BE2C (cell line): Measurements from ENCODE around the gene TMEM233.

Source experiments
- DNase-seq: peaks from one replicate; pipeline ENCODE4 v3.0.0-alpha.2; 2020
- H3K27me3 ChIP-seq: fragments of 250-450 bp; sonication (Bioruptor Pico); 2 replicates; pipeline ENCODE4 v1.5.1; 2020; ENCODE audit warnings: mild to moderate bottlenecking
- H3K36me3 ChIP-seq: fragments of 250-450 bp; sonication (Bioruptor Pico); 2 replicates; pipeline ENCODE4 v1.5.1; 2020; ENCODE audit warnings: mild to moderate bottlenecking
- H3K4me1 ChIP-seq: fragments of 250-450 bp; sonication (Bioruptor Pico); 2 replicates; pipeline ENCODE4 v1.5.1; 2020
- H3K4me3 ChIP-seq: 2 replicates; pipeline ENCODE4 v1.5.1; 2011; ENCODE audit warnings: low read depth, low read length
- H3K9me3 ChIP-seq: fragments of 250-450 bp; sonication (Bioruptor Pico); 2 replicates; pipeline ENCODE4 v1.5.1; 2020
- CTCF ChIP-seq: IDR thresholded peaks from 2 replicates; pipeline ENCODE4 v1.5.1; 2012; ENCODE audit warnings: mild to moderate bottlenecking, low read depth, low read length

TMEM233 gene

GRCh38 chr12:119565404-119565803, 28.2 kb upstream of the TMEM233 start:
- Histone ChIP-seq H3K27me3 (peaks cover 6% of the 10 kb centered on the region; the same call in 1 of the 2 replicates), H3K36me3 (no peaks in the 10 kb centered on the region), H3K4me1 (no peaks in the 10 kb centered on the region), H3K9me3 (no peaks in the 10 kb centered on the region), H3K4me3 (no peak overlapping the region)
- no peak for TF ChIP-seq CTCF
- no peak for DNase-seq

- no peak overlapping the region for H3K4me3 ChIP-seq
- TF ChIP-seq CTCF = no peak
- no peak for DNase-seq
- no peaks in the 10 kb centered on the region for H3K4me1 ChIP-seq
- no peaks in the 10 kb centered on the region for H3K36me3 ChIP-seq
- H3K27me3 ChIP-seq = peaks cover 6% of the 10 kb centered on the region; the same call in 1 of the 2 replicates
- no peaks in the 10 kb centered on the region for H3K9me3 ChIP-seq
Observed at GRCh38 chr12:119570771-119571170, 22.8 kb upstream of the TMEM233 start.

GRCh38 chr12:119573086-119573485, 20.5 kb upstream of the TMEM233 start:
- Histone ChIP-seq H3K4me1 (no peaks in the 10 kb centered on the region), H3K36me3 (no peaks in the 10 kb centered on the region), H3K27me3 (peaks cover 6% of the 10 kb centered on the region; the same call in 1 of the 2 replicates), H3K9me3 (no peaks in the 10 kb centered on the region), H3K4me3 (no peak overlapping the region)
- no peak for DNase-seq
- TF ChIP-seq CTCF = no peak

GRCh38 chr12:119574255-119574654, 19.3 kb upstream of the TMEM233 start:
- no peak for TF ChIP-seq CTCF
- no peaks in the 10 kb centered on the region; the same call in 1 of the 2 replicates for H3K27me3 ChIP-seq
- no peak overlapping the region for H3K4me3 ChIP-seq
- H3K4me1 ChIP-seq = no peaks in the 10 kb centered on the region
- H3K9me3 ChIP-seq = no peaks in the 10 kb centered on the region
- H3K36me3 ChIP-seq = no peaks in the 10 kb centered on the region
- no peak for DNase-seq

- Histone ChIP-seq H3K9me3 (no peaks in the 10 kb centered on the region), H3K4me3 (no peak overlapping the region), H3K27me3 (no peaks in the 10 kb centered on the region), H3K4me1 (no peaks in the 10 kb centered on the region), H3K36me3 (no peaks in the 10 kb centered on the region)
- no peak for DNase-seq
- TF ChIP-seq CTCF = no peak
Observed at GRCh38 chr12:119576118-119576810, 17.3 kb upstream of the TMEM233 start.

DNA sequence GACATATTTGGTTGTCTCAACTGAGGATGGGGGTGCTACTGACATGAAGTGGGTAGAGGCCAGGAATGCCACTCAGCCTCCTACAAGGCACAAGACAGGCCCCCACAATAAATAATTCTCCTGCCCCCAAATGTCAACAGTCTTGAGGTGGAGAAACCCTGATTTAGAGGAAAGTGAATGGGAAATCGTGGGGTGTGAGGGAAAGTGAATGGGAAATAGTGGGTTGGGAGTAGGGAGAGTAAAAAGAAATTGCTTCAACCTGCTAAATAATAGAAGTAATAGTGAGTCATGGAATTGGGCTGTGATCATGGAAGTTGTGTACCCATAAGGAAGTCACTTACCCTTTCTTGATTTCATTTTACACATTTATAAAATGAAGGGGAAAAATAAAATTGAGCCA, 16.7 kb upstream of the TMEM233 start:
- Histone ChIP-seq H3K4me1 (no peaks in the 10 kb centered on the region), H3K27me3 (peaks cover 3% of the 10 kb centered on the region; the same call in 1 of the 2 replicates), H3K4me3 (no peak overlapping the region), H3K9me3 (no peaks in the 10 kb centered on the region), H3K36me3 (no peaks in the 10 kb centered on the region)
- no peak for DNase-seq
- no peak for TF ChIP-seq CTCF
